A549 (cell line): ENCODE measurements around the gene F11.

ENCODE experiments used
- CEBPB ChIP-seq, 2 experiments: fragments of >200 bp in 1 of 2; sonication (Bioruptor Twin) in 1 of 2; formaldehyde crosslinking in 1 of 2; IDR thresholded peaks; 2 replicates each; pipeline ENCODE4 v1.6.1; 2012 to 2016
- CTCF ChIP-seq: fragments of >200 bp; sonication (Bioruptor Twin); formaldehyde crosslinking; IDR thresholded peaks from 3 replicates; pipeline ENCODE4 v1.5.1; 2016
- E2F6 ChIP-seq: IDR thresholded peaks from 2 replicates; pipeline ENCODE4 v1.6.1; 2012; ENCODE audit warnings: low read depth, borderline replicate concordance
- ELK1 ChIP-seq: fragments of 150-350 bp; IDR thresholded peaks from 2 replicates; pipeline ENCODE4 v1.6.1; 2014; ENCODE audit warnings: low read depth, mild to moderate bottlenecking, low read length
- EP300 ChIP-seq, 2 experiments: fragments of >200 bp; sonication (Bioruptor Twin); formaldehyde crosslinking; IDR thresholded peaks; 2 replicates in 1 of 2; 3 replicates in 1 of 2; pipeline ENCODE4 v1.6.1; 2016 to 2017
- MAFK ChIP-seq: fragments of 450-650 bp; IDR thresholded peaks from 2 replicates; pipeline ENCODE4 v1.6.1; 2014; ENCODE audit not compliant: partially characterized antibody
- NR3C1 ChIP-seq: fragments of >200 bp; sonication (Bioruptor Twin); formaldehyde crosslinking; IDR thresholded peaks from 3 replicates; pipeline ENCODE4 v1.6.1; 2017
- POLR2A ChIP-seq: IDR thresholded peaks from 2 replicates; pipeline ENCODE4 v1.6.1; 2012; ENCODE audit warnings: mild to moderate bottlenecking, low read length
- SMC3 ChIP-seq: fragments of >200 bp; sonication (Bioruptor Twin); formaldehyde crosslinking; IDR thresholded peaks from 3 replicates; pipeline ENCODE4 v1.6.1; 2018; ENCODE audit warnings: inconsistent platforms
- USF2 ChIP-seq: fragments of 450-650 bp; IDR thresholded peaks from 2 replicates; pipeline ENCODE4 v1.6.1; 2014; ENCODE audit warnings: antibody characterized with exemption

- TF ChIP-seq USF2 = no peak
- no peak for TF ChIP-seq EP300 (IDR thresholded peaks at IDR 0.05)
- no peak for TF ChIP-seq CEBPB (IDR thresholded peaks at IDR 0.05)
- TF ChIP-seq NR3C1 = no peak
- TF ChIP-seq POLR2A = no peak
- no peak for TF ChIP-seq SMC3
- no peak for TF ChIP-seq CTCF
- no peak for TF ChIP-seq ELK1
- TF ChIP-seq E2F6 = no peak
- TF ChIP-seq MAFK = peak; percentile 30
Observed at GRCh38 chr4:186330368-186330767, 64.4 kb downstream of the F11 start.
